GM15510 (cell line): Measurements from ENCODE around the gene POLR1A.

ENCODE experiments used
- POLR2A ChIP-seq: IDR thresholded peaks from 3 replicates; pipeline ENCODE4 v1.6.1; 2011; ENCODE audit warnings: borderline replicate concordance; ENCODE audit not compliant: insufficient read length; ENCODE audit errors: extremely low read depth

POLR1A gene

GRCh38 chr2:85998071-85998991, 107.4 kb downstream of the POLR1A start:
- no peak for TF ChIP-seq POLR2A

DNA sequence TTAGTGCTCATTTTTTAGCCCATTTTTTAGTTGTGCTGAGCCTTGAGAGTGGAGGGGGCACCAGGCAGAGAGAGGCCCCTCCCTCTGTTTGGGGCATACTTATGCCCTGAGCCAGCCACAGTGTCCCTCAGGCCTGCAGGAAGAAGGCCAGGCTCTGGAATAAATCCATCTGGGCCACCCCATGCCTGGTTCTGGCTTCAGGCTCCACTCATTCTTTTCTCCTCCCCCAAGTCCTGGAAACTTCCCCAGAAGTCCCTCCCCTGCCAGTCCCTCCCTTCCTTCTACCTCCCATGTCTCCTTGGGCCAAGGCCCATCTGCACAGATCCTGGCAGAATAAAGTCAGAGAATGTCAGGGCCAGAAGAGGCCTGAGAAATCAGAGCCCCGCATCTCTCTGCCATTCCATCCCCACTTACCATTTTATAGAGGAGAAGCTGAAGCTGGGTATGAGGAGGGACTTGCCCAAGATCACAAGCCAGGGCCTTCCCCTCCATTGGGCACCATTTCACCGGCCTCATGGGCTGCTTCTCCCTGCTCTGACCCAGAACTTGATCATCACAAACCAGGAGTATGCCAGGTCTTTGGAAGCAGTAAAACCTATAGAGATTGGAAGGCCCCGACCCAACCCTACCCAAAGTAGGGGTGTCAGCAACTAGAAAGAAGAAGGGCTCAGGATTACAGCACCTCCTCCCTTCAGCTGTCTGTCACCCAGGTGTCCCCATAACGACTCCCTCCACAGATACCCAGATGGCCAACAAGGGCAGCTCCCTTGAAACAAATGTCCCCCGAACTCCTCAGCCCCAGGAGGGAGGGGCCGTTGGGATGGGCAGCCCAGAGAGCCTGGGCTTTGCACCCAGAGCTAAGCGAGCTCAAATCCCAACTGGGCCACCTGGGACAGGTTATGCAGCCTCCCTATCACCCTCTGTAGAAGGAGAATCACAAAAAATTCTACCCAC, 108.4 kb downstream of the POLR1A start:
- TF ChIP-seq POLR2A, result no peak

DNA sequence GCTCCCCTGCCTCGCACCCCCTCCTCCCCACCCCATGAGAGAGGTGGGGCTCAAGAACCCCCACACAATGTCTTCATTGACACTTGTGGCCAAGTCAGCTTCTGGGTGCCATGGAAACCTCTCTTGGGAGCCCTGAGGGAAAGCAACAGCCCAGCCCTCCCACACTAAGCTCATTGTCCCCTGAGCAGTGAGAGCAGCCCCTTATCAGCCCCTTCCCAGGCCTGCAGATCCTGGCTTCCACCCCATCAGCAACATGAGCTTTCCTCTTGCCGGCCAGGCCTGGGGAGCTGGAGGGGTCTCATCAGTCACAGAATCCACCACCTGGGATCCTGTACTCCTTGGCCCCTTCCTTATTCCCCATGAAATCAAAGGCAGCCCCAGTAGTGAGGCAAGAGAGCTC, 109.1 kb downstream of the POLR1A start:
- TF ChIP-seq POLR2A, result no peak

- TF ChIP-seq POLR2A, result no peak
Measured at GRCh38 chr2:85995648-85996529, 109.8 kb downstream of the POLR1A start.

DNA sequence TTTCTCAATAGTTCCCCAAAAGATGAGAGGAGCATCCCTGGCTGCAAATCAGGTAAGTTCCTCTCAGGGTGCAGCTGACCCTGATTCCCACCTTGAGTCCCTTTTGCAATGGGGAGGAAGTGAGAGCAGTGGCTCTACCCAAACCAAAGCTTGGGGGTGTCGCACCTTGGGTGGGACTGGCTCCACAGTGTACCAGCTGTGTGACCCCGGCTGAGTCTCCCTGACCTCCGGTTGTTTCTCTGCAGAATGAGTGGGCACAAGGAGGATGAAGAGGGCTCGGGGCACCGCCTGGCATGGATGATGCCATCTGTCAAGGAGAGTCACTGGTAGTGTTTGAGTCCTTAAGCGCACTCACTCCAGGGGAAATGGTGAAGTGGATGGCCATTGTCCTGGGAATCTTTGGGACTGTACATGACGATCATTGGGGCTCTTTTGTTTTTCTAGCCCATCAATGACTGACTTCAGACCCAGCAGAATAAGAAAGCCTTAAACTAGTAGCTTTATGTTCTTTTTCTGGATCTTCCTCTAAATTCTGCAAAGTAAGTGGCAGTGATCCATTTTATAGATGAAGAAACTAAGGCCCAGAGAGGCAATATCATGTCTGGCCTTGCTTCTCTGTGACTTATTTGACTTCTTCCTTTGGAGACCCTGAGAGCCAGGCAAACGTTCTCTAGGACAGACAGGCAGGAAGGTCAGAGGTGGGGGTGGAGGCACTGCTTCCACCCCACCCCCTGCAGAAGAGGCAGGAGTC, 110.6 kb downstream of the POLR1A start:
- TF ChIP-seq POLR2A, result no peak

DNA sequence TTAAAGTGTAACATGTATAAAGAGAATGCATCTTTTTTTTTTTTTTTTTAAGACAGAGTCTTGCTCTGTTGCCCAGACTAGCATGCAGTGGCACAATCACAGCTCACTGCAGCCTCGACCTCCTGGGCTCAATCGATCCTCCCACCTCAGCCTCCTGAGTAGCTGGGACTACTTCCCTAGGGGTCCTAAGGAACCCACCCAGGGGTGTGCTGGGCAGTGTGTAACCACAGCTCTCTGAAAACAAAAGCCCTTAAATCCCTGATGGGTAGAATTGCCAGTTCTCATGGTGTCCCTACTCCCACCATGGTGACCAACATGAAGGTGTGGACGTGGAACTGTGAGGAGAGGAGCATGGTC, 111.3 kb downstream of the POLR1A start:
- no peak for TF ChIP-seq POLR2A

DNA sequence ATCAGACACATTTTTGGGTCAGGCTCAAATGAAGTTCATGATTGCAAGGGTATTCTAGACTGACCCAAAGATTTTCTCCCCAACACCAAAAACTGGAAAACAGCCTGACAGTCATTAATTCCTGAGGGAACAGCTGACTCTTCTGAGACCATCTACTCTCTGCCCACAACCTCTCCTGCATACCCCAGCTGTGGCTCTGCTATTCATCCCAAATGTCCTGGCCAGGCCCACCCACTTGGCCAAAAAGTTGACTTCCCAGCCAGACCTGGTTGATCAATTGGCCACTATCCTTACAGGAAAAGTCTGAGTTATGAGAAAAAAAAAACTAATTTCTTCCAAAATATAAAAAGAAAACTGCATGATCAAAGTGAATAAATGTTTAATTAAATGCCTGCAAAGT, 113.1 kb downstream of the POLR1A start:
- no peak for TF ChIP-seq POLR2A

DNA sequence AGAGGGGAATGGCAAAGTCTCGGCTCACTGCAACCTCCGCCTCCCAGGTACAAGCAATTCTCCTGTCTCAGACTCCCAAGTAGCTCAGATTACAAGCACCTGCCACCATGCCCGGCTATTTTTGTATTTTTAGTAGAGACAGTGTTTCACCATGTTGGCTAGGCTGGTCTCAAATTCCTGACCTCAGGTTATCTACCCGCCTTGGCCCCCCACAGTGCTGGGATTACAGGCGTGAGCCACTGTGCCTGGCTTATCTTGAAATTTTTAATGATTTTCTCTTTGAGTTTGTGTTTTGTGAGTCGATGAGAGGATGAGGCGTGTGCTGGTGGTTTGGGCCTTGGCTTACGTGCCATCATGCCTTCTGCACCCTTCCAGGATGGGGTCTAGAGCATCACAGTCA, 115.6 kb downstream of the POLR1A start:
- TF ChIP-seq POLR2A, result no peak

DNA sequence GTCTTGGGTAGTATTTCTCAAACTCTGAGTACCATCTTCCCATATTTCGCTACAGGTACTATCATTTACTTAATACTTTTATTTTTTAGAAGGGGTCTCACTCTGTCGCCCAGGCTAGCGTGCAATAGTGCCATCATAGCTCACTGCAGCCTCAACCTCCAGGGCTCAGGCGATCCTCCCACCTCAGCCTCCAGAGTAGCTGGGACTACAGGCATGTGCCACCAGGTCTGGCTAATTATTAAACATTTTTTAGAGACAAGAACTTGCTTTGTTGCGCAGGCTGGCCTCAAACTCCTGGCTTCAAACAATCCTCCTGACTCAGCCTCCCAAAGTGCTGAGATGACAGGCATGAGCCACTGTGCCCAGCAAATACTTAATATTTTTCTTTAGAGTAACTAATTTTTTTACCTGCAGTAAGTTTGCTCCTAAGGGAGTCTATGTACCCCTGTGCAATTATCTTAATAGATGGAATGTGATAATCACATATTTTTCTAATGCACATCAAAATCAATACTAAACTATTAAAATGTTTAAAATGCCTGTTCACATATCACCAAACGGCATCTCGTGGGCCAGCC, 116.3 kb downstream of the POLR1A start:
- no peak for TF ChIP-seq POLR2A

GRCh38 chr2:85988914-85989270, 116.8 kb downstream of the POLR1A start:
- no peak for TF ChIP-seq POLR2A

- TF ChIP-seq POLR2A, result no peak
Measured at GRCh38 chr2:85988175-85988913, 117.3 kb downstream of the POLR1A start.

DNA sequence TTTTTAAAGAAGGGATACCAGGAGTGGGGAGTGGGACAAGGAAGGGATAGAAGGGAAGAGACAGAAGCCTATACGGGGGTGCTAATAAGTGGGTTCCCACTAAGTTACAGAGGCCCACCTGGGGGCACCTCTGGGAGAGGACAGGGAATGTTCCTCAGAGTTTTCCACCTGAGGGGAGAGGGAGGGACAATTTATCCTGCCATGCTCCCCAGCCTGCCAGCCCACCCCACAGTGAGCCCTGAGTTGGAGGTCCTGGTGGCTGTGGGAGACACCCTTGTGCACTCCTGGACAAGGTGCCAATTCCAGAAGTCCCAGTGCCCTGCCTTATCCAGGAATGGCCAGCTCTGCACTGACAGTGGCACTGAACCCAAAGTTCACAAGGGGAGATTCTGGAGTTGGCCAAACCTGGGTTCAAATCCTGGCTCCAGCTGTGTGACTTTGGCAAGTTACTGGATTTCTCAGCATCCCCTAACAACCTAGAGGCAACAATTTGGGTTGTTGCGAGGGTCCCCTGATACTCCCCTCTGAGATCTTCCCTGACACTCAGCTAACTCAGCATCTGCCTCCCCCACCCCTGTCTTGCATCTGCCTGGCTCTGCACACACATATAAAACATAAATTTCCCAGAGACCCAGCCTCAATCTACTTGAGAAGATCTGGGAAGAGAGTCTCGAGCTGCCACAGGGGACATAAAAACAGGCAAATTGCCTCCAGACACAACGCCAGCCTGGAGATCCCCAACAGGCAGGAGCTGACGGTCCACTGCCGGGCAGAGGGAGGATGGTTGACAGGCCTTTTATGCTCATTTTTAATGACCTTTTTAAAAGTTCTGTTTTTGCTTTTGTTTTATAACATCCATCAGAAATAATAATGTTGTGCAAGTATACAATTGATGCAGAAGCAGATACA, 118.2 kb downstream of the POLR1A start:
- TF ChIP-seq POLR2A, result no peak
